ENCODE measurements around the gene TOR1A.

TOR1A gene

GRCh38 chr9:129823935-129824601 is at the start of gene TOR1A:
TSS of gene TOR1A (minus strand) at chr9:129824136. CDS start at chr9:129824085, 51 bp downstream.
- peak; percentile 66 for DNase-seq

GRCh38 chr9:129871046-129871445 is 47.1 kb upstream of the TOR1A start:
- no peak for DNase-seq

- DNase-seq = no peak
Observed at GRCh38 chr9:129869585-129870501, 45.9 kb upstream of the TOR1A start.

GRCh38 chr9:129868872-129869486 is 45.0 kb upstream of the TOR1A start:
- no peak for DNase-seq

GRCh38 chr9:129868023-129868871 is 44.3 kb upstream of the TOR1A start:
- no peak for DNase-seq

GRCh38 chr9:129867136-129868022 is 43.4 kb upstream of the TOR1A start:
- DNase-seq = no peak

GRCh38 chr9:129866394-129867135 is 42.6 kb upstream of the TOR1A start:
- no peak for DNase-seq

- DNase-seq = no peak
Observed at GRCh38 chr9:129865668-129866320, 41.9 kb upstream of the TOR1A start.

GRCh38 chr9:129864991-129865647 is 41.2 kb upstream of the TOR1A start:
- no peak for DNase-seq

- peak; percentile 37 for DNase-seq
Observed at GRCh38 chr9:129863059-129863690, 39.2 kb upstream of the TOR1A start.

GRCh38 chr9:129861447-129861827 is 37.5 kb upstream of the TOR1A start:
- DNase-seq = no peak

GRCh38 chr9:129860653-129861446 is 36.9 kb upstream of the TOR1A start:
- DNase-seq = no peak

GRCh38 chr9:129858167-129858962 is 34.4 kb upstream of the TOR1A start:
- DNase-seq = no peak

GRCh38 chr9:129857207-129857606 is 33.3 kb upstream of the TOR1A start:
- no peak for DNase-seq

- no peak for DNase-seq
Observed at GRCh38 chr9:129854588-129855110, 30.7 kb upstream of the TOR1A start.

- no peak for DNase-seq
Observed at GRCh38 chr9:129853614-129854013, 29.7 kb upstream of the TOR1A start.

GRCh38 chr9:129852579-129852978 is 28.6 kb upstream of the TOR1A start:
- DNase-seq = no peak

Data from NCI-H1436 treated with DMSO at 0.1 percent for 48 hours (cell line).